Peyer's patch (tissue), 4 donors: Measurements from ENCODE around the gene AJAP1. TPM values are rescaled to one million over a fixed set of nuclear protein-coding genes. Genes with fewer than 3 reads are reported as not detected.

Source experiments
- DNase-seq, 3 donors: peaks; one replicate each; pipeline ENCODE4 v3.0.0-alpha.2; 2017 to 2019
- H3K27ac ChIP-seq, 4 donors: fragments of 200-600 bp; sonication (generic); one replicate each; pipeline ENCODE4 v1.5.1; 2016 to 2019
- H3K27me3 ChIP-seq, 2 donors: fragments of 200-600 bp; sonication (generic); one replicate each; pipeline ENCODE4 v1.5.1; 2019
- H3K36me3 ChIP-seq, 3 donors: fragments of 200-600 bp; sonication (generic); one replicate each; pipeline ENCODE4 v1.5.1; 2016 to 2019
- H3K4me1 ChIP-seq, 4 donors: fragments of 200-600 bp; sonication (generic); one replicate each; pipeline ENCODE4 v1.5.1; 2016 to 2019
- H3K4me3 ChIP-seq, 4 donors: fragments of 200-600 bp; sonication (generic); 1 replicate in 3 of 4; 2 replicates in 1 of 4; pipeline ENCODE4 v1.5.1; 2016 to 2019; ENCODE audit warnings: mild to moderate bottlenecking in 1 of 4
- H3K9me3 ChIP-seq, 4 donors: fragments of 200-600 bp; sonication (generic); one replicate each; pipeline ENCODE4 v1.5.1; 2016 to 2019; ENCODE audit warnings: mild to moderate bottlenecking in 1 of 4
- CTCF ChIP-seq, 6 experiments: fragments of 450-650 bp in 4 of 6; fragments of 200-600 bp in 2 of 6; sonication (generic) in 1 of 6; IDR thresholded peaks; one replicate each; pipeline ENCODE4 v1.5.1; 2017 to 2019; ENCODE audit warnings: antibody characterized with exemption in 6 of 6, mild to moderate bottlenecking in 3 of 6, moderate library complexity in 1 of 6
- POLR2A ChIP-seq, 2 donors: fragments of 450-650 bp; IDR thresholded peaks; one replicate each; pipeline ENCODE4 v1.5.1; 2017; ENCODE audit warnings: antibody characterized with exemption in 2 of 2, mild to moderate bottlenecking in 2 of 2, moderate library complexity in 2 of 2
- total RNA-seq, 4 donors: library from RNA; depleted of rRNA; stranded (reverse); fragments of >200 nt; gene quantifications; one replicate each; pipeline ENCODE4 v1.1.0, GENCODE V29; 2016

AJAP1 gene
- total RNA-seq, 4 donors from 2014 or later = 0.09 to 0.35 (median 0.13) TPM; not detected in 1

GRCh38 chr1:4694492-4694891, 40.1 kb downstream of the AJAP1 start:
- Histone ChIP-seq H3K4me3 (no peak overlapping the region), H3K4me1 (no peaks in the 10 kb centered on the region), H3K27ac (no peak overlapping the region), H3K9me3 (no peaks in the 10 kb centered on the region), H3K27me3 (no peaks in the 10 kb centered on the region), H3K36me3 (no peaks in the 10 kb centered on the region)
- TF ChIP-seq CTCF (IDR thresholded peaks at IDR 0.05) (no peak), POLR2A (IDR thresholded peaks at IDR 0.05) (no peak)
- no peak for DNase-seq

GRCh38 chr1:4695241-4695640, 40.8 kb downstream of the AJAP1 start:
- no peaks in the 10 kb centered on the region for H3K36me3 ChIP-seq
- H3K27ac ChIP-seq = no peak overlapping the region
- no peaks in the 10 kb centered on the region for H3K27me3 ChIP-seq
- H3K4me3 ChIP-seq = no peak overlapping the region
- H3K9me3 ChIP-seq = no peaks in the 10 kb centered on the region
- no peaks in the 10 kb centered on the region for H3K4me1 ChIP-seq
- TF ChIP-seq CTCF (IDR thresholded peaks at IDR 0.05) (no peak), POLR2A (IDR thresholded peaks at IDR 0.05) (no peak)
- DNase-seq = no peak

DNA sequence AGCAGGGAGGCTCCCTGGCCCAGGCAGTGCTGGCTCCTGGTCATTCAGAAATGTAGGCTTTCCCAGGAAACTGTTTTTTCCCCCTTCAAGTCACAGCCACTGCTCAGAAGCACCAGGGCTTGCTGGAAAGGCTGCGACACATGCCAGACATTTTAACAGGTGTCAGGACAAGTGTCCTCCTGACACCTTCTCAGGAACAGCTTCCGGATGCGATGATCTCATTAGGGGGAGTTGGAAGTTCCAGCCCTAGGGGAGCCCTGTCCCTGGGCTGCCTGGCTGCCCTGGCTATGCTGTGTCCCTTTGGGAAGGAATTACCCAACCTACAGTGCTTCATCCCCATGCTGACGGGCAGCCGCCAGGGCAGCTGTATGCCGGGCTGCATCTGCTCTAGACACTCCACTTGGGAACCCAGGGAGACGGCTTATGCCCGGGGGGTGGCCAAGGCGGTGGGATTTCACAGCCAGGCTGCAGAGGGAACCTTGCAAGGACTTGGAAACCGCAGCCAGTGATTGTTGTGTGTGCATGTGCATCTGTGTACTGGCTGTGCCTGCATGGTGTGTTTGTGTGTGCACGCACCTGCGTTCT, 41.8 kb downstream of the AJAP1 start:
- no peak overlapping the region for H3K27ac ChIP-seq
- no peaks in the 10 kb centered on the region for H3K4me1 ChIP-seq
- no peak overlapping the region for H3K4me3 ChIP-seq
- TF ChIP-seq CTCF (IDR thresholded peaks at IDR 0.05) = no peak
- TF ChIP-seq POLR2A (IDR thresholded peaks at IDR 0.05) = no peak
- no peak for DNase-seq
- no peaks in the 10 kb centered on the region for H3K9me3 ChIP-seq
- H3K27me3 ChIP-seq = no peaks in the 10 kb centered on the region
- no peaks in the 10 kb centered on the region for H3K36me3 ChIP-seq

DNA sequence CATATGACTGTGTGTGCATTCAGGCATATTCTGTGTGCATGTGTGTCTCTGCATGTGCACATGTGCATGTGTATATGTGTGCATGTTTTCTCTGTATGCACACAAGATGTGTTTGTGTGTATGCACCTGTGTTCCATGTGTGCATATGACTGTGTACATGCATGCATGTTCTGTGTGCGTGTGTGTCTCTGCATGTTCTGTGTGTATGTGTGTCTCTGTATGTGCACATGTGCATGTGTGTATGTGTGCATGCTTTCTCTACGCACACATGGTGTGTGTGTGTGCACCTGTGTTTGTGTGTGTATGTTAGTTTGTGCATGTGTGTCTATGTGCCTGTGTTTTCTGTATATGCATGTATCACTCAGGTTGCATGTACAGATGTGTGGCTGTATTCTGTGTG, 42.3 kb downstream of the AJAP1 start:
- TF ChIP-seq CTCF (IDR thresholded peaks at IDR 0.05) = no peak
- no peak for TF ChIP-seq POLR2A (IDR thresholded peaks at IDR 0.05)
- Histone ChIP-seq H3K4me1 (no peaks in the 10 kb centered on the region), H3K27me3 (no peaks in the 10 kb centered on the region), H3K4me3 (no peak overlapping the region), H3K36me3 (no peaks in the 10 kb centered on the region), H3K27ac (no peak overlapping the region), H3K9me3 (no peaks in the 10 kb centered on the region)
- DNase-seq = no peak

DNA sequence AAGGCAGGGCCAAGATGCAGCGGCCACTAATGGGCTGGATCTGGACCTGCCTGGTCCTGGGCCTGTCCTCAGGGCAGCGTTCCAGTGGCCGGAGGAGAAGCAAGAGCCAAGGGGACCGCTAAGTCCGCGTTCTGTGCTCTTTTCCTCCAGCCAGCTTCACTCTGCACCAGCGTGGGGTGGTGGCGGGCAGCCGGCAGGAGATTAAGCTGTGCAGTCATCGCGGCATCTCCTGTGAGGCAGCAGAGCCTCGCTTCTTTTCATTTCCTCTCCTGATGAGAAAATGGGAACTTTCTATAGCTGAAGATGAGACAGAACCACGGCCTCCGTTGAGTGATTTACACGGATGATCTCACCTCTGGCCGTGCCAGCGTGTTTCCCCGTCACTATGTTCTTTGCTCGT, 43.4 kb downstream of the AJAP1 start:
- H3K9me3 ChIP-seq = no peaks in the 10 kb centered on the region
- no peaks in the 10 kb centered on the region for H3K36me3 ChIP-seq
- no peak overlapping the region for H3K27ac ChIP-seq
- H3K4me1 ChIP-seq = no peaks in the 10 kb centered on the region
- DNase-seq = no peak
- no peak overlapping the region for H3K4me3 ChIP-seq
- H3K27me3 ChIP-seq = no peaks in the 10 kb centered on the region
- TF ChIP-seq CTCF (IDR thresholded peaks at IDR 0.05) (no peak), POLR2A (IDR thresholded peaks at IDR 0.05) (no peak)

DNA sequence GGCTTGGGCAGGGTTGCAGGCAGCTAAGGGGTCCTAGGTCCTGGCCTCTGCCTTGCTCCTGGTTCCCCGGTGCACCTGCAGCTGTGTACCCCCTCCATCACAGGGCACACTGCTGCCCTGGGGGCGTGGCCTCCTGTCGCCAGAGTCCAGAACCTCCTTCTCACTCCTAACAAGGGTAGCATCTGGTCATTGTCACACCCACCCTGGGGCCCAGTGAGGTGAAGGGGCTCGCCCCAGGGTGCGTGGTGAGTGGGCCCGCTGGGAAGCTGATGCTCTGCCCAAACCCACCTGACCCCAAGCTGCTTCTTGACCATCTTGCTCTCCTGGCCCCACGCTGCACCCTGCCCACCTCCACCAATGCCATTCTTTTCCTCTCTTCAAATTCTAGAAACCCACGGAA, 44.5 kb downstream of the AJAP1 start:
- Histone ChIP-seq H3K36me3 (no peaks in the 10 kb centered on the region), H3K27me3 (no peaks in the 10 kb centered on the region), H3K4me1 (no peaks in the 10 kb centered on the region), H3K27ac (no peak overlapping the region), H3K9me3 (no peaks in the 10 kb centered on the region), H3K4me3 (no peak overlapping the region)
- DNase-seq = no peak
- TF ChIP-seq POLR2A (IDR thresholded peaks at IDR 0.05) (no peak), CTCF (IDR thresholded peaks at IDR 0.05) (no peak)
